Prostate gland (tissue), 2 donors: ENCODE measurements around the gene ELAVL1.

Source experiments
- POLR2A ChIP-seq: fragments of 450-650 bp; IDR thresholded peaks from one replicate; pipeline ENCODE4 v1.6.1; 2016; ENCODE audit warnings: antibody characterized with exemption, mild to moderate bottlenecking
- POLR2AphosphoS5 ChIP-seq: sonication (generic); formaldehyde crosslinking; IDR thresholded peaks from one replicate; pipeline ENCODE4 v1.6.1; 2017; ENCODE audit warnings: antibody characterized with exemption
- TF ChIP-seq, protein P1 (sequence below), 4 experiments: fragments of 200-600 bp in 2 of 4; fragments of 450-650 bp in 2 of 4; sonication (generic) in 2 of 4; IDR thresholded peaks; 1 replicate in 3 of 4; 2 replicates in 1 of 4; pipeline ENCODE4 v1.5.1; 2016 to 2019; ENCODE audit warnings: antibody characterized with exemption in 4 of 4, mild to moderate bottlenecking in 2 of 4, moderate library complexity in 2 of 4

- TF ChIP-seq, protein P1, sequence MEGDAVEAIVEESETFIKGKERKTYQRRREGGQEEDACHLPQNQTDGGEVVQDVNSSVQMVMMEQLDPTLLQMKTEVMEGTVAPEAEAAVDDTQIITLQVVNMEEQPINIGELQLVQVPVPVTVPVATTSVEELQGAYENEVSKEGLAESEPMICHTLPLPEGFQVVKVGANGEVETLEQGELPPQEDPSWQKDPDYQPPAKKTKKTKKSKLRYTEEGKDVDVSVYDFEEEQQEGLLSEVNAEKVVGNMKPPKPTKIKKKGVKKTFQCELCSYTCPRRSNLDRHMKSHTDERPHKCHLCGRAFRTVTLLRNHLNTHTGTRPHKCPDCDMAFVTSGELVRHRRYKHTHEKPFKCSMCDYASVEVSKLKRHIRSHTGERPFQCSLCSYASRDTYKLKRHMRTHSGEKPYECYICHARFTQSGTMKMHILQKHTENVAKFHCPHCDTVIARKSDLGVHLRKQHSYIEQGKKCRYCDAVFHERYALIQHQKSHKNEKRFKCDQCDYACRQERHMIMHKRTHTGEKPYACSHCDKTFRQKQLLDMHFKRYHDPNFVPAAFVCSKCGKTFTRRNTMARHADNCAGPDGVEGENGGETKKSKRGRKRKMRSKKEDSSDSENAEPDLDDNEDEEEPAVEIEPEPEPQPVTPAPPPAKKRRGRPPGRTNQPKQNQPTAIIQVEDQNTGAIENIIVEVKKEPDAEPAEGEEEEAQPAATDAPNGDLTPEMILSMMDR (IDR thresholded peaks at IDR 0.05) = no peak
- TF ChIP-seq POLR2AphosphoS5 (no peak), POLR2A (no peak)
Observed at GRCh38 chr19:7921967-7922835, 83.2 kb downstream of the ELAVL1 start.
